ENCODE results near the gene HARS2. TPM values are rescaled to one million over a fixed set of nuclear protein-coding genes. Genes with fewer than 3 reads are reported as not detected.
"Not testable (repeated sequence)": the region's sequence is repeated elsewhere in the genome, so short reads cannot be mapped to it uniquely, and the experiment has no call there.

The HARS2 gene, protein sequence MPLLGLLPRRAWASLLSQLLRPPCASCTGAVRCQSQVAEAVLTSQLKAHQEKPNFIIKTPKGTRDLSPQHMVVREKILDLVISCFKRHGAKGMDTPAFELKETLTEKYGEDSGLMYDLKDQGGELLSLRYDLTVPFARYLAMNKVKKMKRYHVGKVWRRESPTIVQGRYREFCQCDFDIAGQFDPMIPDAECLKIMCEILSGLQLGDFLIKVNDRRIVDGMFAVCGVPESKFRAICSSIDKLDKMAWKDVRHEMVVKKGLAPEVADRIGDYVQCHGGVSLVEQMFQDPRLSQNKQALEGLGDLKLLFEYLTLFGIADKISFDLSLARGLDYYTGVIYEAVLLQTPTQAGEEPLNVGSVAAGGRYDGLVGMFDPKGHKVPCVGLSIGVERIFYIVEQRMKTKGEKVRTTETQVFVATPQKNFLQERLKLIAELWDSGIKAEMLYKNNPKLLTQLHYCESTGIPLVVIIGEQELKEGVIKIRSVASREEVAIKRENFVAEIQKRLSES
- polyA plus RNA-seq (ENCODE audit: insufficient read length in 3 of 3) = 10 to 100 TPM; 43.1 to 62.8 (median 55.1) TPM
- long read RNA-seq, donor 1, partial matches to known transcripts = 8 of 11 reads
- long read RNA-seq, donor 1, other reads (novel, unspliced or antisense) = 0 of 11 reads
- long read RNA-seq, donor 2, transcript HARS2-201 (13 exons, 2,510 nt) = major isoform, 5 of 14 reads
- long read RNA-seq, donor 2, partial matches to known transcripts = 6 of 14 reads
- long read RNA-seq, donor 2, other reads (novel, unspliced or antisense) = 0 of 14 reads
- long read RNA-seq, donor 3, partial matches to known transcripts = 11 of 14 reads
- long read RNA-seq, donor 3, other reads (novel, unspliced or antisense) = 0 of 14 reads
- long read RNA-seq, donor 4, partial matches to known transcripts = 0 of 4 reads
- long read RNA-seq, donor 4, other reads (novel, unspliced or antisense) = 0 of 4 reads
- long read RNA-seq, donor 5, partial matches to known transcripts = 0 of 5 reads
- long read RNA-seq, donor 5, other reads (novel, unspliced or antisense) = 0 of 5 reads
- long read RNA-seq, donor 6, partial matches to known transcripts = 0 of 1 reads
- long read RNA-seq, donor 6, other reads (novel, unspliced or antisense) = 0 of 1 reads
- long read RNA-seq, donor 7, transcript HARS2-201 (13 exons, 2,510 nt) = major isoform, 6 of 17 reads
- long read RNA-seq, donor 7, partial matches to known transcripts = 10 of 17 reads
- long read RNA-seq, donor 7, other reads (novel, unspliced or antisense) = 0 of 17 reads
- long read RNA-seq, donor 8, partial matches to known transcripts = 0 of 3 reads
- long read RNA-seq, donor 8, other reads (novel, unspliced or antisense) = 0 of 3 reads
- long read RNA-seq, donor 9, partial matches to known transcripts = 9 of 10 reads
- long read RNA-seq, donor 9, other reads (novel, unspliced or antisense) = 0 of 10 reads
- long read RNA-seq, donor 10, partial matches to known transcripts = 0 of 3 reads
- long read RNA-seq, donor 10, other reads (novel, unspliced or antisense) = 0 of 3 reads
- long read RNA-seq, donor 11, partial matches to known transcripts = 0 of 3 reads
- long read RNA-seq, donor 11, other reads (novel, unspliced or antisense) = 0 of 3 reads
- long read RNA-seq, donor 12, transcript HARS2-201 (13 exons, 2,510 nt) = major isoform, 6 of 7 reads
- long read RNA-seq, donor 12, partial matches to known transcripts = 0 of 7 reads
- long read RNA-seq, donor 12, other reads (novel, unspliced or antisense) = 0 of 7 reads
- long read RNA-seq, donor 13, partial matches to known transcripts = 5 of 7 reads
- long read RNA-seq, donor 13, other reads (novel, unspliced or antisense) = 0 of 7 reads
- long read RNA-seq, donor 14, transcript HARS2-201 (13 exons, 2,510 nt) = major isoform, 7 of 9 reads
- long read RNA-seq, donor 14, partial matches to known transcripts = 0 of 9 reads
- long read RNA-seq, donor 14, other reads (novel, unspliced or antisense) = 0 of 9 reads
- long read RNA-seq, donor 15, partial matches to known transcripts = 12 of 18 reads
- long read RNA-seq, donor 15, other reads (novel, unspliced or antisense) = 0 of 18 reads
- long read RNA-seq, donor 16, partial matches to known transcripts = 0 of 2 reads
- long read RNA-seq, donor 16, other reads (novel, unspliced or antisense) = 0 of 2 reads

- peak; percentile 92 for DNase-seq
Measured at GRCh38 chr5:140690941-140691924, at the start of gene HARS2, which contains the start of gene HARS1. Gene HARS2, plus strand, starts transcription at chr5:140691455. Its CDS starts 194 bp downstream, at chr5:140691649. Gene HARS1, minus strand, starts transcription at chr5:140691370. Its CDS starts 66 bp downstream, at chr5:140691304.

DNA sequence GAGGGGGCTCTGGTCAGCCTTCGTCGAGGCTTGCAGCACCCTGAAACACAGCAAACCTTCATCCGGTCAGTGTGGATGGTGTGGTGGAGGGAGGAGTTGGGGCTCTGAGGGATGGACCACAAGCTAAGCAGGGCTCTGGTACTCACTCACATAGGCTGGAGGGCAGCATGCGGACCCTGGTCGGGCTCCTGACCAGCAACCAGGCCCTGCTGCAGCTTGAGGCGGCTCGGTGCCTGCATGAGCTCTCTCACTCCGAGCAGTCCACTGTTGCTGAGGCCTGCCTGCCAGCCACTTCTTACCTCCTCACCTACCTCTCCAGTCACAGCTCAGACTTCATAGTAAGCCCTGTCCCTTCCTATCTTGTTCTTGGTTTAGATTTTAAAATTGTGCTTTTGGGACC lies 49.5 kb upstream of the HARS2 start:
- no peak for DNase-seq

GRCh38 chr5:140642718-140643117 lies 48.5 kb upstream of the HARS2 start:
- DNase-seq = no peak

GRCh38 chr5:140647042-140647419 lies 44.2 kb upstream of the HARS2 start:
- DNase-seq = no peak

- DNase-seq = no peak
Measured at GRCh38 chr5:140658870-140659269, 32.4 kb upstream of the HARS2 start.

GRCh38 chr5:140660371-140660770 lies 30.9 kb upstream of the HARS2 start:
- not testable (repeated sequence) for DNase-seq

DNA sequence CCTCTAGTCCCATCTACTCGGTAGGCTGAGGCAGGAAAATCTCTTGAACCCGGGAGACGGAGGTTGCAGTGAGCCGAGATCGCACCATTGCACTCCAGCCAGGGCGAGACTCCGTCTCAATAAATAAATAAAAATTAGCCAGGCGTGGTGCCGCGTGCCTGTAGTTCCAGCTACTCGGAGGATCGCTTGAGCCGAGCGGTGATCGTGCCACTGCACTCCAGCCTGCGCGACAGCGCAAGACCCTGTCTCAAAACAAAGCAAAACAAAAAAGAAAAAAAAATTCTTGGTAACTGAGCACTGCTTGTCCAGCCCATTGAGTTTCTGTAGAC lies 27.3 kb upstream of the HARS2 start:
- DNase-seq = no peak

DNA sequence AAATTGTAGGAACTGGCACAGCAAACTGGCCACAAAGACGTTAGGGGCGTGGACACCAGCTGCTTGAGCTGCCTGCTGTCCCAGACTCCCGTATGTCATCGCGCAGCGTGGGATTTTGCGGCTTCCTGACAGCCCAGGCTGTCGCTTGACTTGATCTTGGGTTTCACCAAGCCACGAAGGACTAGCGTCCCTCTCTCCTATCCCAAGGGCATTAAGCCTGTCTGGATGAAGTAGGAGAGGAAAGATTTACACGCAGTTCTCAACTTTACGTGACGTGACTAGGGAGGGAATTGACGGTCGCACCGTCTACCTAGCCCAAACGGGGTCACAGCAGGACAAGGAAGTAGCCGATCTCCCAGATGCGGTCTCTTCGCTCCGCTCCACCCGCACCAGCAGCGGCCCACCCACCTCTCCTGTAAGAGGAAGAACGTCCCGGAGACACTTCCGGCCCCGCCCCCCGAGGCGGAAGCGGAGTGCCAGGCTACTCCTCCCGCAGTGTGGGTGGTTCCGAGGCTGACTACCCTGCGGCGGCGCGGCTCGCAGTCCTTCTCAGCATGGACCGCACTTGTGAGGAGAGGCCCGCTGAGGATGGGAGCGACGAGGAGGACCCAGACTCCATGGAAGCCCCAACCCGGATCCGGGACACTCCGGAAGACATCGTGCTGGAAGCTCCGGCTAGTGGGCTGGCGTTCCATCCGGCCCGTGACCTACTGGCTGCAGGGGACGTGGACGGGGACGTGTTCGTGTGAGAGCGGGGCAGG lies 26.7 kb upstream of the HARS2 start, which contains the start of gene WDR55:
Gene WDR55 (plus strand): TSS at position 546 of the 761 bp plus-strand sequence. CDS start 9 bp downstream, at position 555.
- DNase-seq = peak; percentile 93

- not testable (repeated sequence) for DNase-seq
Measured at GRCh38 chr5:140671035-140671434, 20.2 kb upstream of the HARS2 start.

DNA sequence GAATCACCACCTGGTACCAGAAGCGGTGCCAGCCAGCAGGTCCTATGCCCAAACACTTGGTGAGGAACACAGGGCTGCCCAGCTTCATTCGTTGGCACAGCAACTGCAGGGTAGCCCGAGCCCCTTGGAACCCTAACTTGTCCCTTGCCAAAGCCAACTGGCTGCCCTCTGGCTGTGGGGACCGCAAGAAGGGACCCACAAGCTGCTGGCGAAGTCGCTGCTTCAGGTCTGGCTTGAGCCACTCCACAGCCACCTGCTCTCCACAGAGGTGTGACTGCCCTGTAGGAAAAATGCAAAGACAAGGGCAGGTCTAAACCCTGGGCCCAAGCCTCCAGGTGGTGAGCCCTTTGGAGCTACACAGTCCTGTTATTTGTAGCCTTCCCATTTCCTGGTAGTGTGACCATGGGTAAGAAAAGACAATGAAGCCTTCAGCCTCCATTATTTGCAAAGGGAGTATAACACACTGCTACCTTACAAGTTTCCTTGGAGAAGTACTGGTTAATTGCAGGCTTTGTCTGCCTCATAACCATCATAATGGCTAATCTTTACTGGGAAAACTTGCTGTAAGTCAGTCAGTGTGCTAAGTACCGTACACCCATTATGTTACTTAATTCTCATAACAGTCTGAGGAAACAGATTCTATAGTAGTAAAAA lies 19.7 kb upstream of the HARS2 start:
- DNase-seq = no peak

DNA sequence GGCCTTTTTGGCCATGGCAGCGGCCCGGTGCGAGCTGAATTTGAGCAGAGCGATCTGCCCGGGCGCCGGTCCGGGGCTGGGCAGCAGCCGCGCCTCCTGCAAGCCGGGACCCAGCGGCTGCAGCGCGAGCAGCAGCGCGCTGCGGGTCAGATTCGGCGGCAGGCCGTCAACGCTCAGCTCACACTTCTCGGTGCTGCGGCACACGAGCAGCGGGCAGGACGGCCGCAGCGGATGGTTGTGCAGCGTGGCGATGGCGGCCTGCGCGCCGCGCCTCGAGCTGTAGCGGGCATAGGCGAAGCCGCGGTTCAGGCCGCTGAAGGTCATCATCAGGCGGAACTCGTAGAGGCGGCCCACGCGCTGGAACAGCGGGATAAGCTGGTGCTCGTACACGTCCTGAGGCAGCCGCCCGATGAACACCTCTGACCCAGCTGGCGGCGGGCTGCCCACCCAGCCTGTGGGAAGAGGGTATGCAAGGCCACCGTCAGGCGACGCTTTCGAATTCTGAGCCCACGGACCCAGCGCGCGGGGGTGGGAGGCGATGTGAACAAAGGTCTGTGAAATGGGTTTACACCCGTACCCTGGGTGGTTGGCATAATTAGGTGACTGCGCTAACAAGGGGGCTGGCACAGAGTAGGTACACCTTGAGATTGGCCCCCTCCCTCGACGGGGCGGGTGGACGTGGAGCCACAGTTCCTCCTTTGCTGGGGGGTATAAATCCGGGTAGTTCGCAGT lies 18.6 kb upstream of the HARS2 start:
- no peak for DNase-seq

DNA sequence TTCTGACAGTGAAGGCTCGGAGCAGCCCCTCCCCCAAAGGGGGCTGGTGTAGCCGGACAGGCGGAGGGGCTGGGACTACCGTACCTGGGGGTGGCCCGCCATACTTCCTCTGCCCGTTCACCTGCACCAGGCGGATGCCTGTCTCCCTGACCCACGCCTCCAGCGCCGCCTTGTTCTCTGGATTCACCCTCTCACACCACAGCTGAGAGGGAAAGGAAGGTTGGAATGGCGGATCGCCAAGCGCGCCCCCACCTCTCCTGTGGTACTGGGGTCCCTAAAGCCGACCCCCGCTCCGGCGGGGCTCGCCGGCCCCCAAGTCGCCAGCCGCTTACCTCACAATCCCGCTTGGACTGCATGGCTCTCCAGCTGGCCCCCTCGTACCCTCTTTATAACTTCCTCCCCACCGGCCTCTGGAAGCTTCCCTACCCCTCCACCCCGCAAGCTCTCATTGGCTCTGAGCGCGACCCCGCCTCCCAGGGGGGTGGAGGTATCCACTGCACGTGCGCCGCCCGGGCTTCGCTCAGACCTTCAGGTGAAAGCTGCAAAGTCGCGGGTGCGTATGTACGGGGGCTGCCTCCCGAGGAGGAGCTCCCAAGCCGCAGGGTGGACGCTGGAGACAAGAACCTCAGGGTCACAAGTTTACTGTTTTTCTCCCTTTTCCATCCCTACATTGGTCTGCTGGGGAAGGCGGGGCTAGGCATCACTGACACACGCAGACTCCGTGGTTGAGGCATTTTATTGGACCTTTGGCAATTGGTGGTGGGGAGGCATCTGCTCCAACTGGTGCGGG lies 17.9 kb upstream of the HARS2 start, which contains the start of gene DND1:
Gene DND1 (minus strand): TSS at position 390 of the 790 bp plus-strand sequence. CDS start 34 bp downstream, at position 356.
- no peak for DNase-seq

GRCh38 chr5:140674211-140674610 lies 17.0 kb upstream of the HARS2 start:
- DNase-seq = no peak

DNA sequence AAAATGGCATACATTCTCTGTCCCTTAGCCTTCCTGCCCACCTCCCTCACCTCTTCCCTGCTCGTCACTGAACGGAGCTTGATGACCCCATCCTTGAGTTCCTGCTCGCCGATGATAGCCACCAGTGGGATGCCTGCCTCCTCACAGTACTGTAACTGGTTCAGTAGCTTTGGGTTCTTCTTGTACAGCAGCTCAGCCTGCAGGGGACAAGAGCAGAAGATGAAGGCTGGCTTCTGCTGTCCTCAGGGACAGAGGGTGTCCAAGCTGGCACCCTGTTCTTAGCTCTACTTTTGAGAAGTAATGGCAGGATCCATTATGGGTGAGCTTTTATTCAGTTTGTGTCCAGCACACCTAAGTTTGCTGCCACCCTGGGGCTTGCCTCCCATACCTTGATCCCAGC lies 16.6 kb upstream of the HARS2 start:
- DNase-seq = no peak

- no peak for DNase-seq
Measured at GRCh38 chr5:140677947-140678346, 13.3 kb upstream of the HARS2 start.

GRCh38 chr5:140678993-140679392 lies 12.3 kb upstream of the HARS2 start:
- DNase-seq = no peak
